ENCODE results near the gene SPAG17.

Gene SPAG17

GRCh38 chr1:118158924-118159323 lies 26.1 kb downstream of the SPAG17 start:
- no peak for TF ChIP-seq POLR2AphosphoS5 (IDR thresholded peaks at IDR 0.05; ENCODE audit: low read depth, low read length)
- no peak for TF ChIP-seq SIN3A (IDR thresholded peaks at IDR 0.05; ENCODE audit: borderline replicate concordance, insufficient read depth, low read length)
- no peak for TF ChIP-seq TAF1 (IDR thresholded peaks at IDR 0.05; ENCODE audit: borderline replicate concordance, insufficient read depth, low read length)
- TF ChIP-seq REST (IDR thresholded peaks at IDR 0.05; ENCODE audit: insufficient read depth in 1 of 2, low read depth in 2 of 2, low read length in 2 of 2), result no peak
- TF ChIP-seq FOXP2 (optimal IDR thresholded peaks at IDR 0.05; ENCODE audit: borderline replicate concordance, extremely low read depth, extremely low read length, insufficient read depth), result no peak

- no peak for TF ChIP-seq TAF1 (IDR thresholded peaks at IDR 0.05; ENCODE audit: borderline replicate concordance, insufficient read depth, low read length)
- TF ChIP-seq POLR2AphosphoS5 (IDR thresholded peaks at IDR 0.05; ENCODE audit: low read depth, low read length), result no peak
- TF ChIP-seq FOXP2 (optimal IDR thresholded peaks at IDR 0.05; ENCODE audit: borderline replicate concordance, extremely low read depth, extremely low read length, insufficient read depth), result no peak
- TF ChIP-seq REST (IDR thresholded peaks at IDR 0.05; ENCODE audit: insufficient read depth in 1 of 2, low read depth in 2 of 2, low read length in 2 of 2), result no peak
- TF ChIP-seq SIN3A (IDR thresholded peaks at IDR 0.05; ENCODE audit: borderline replicate concordance, insufficient read depth, low read length), result no peak
Observed at GRCh38 chr1:118157506-118157905, 27.5 kb downstream of the SPAG17 start.

GRCh38 chr1:118155106-118155505 lies 29.9 kb downstream of the SPAG17 start:
- TF ChIP-seq TAF1 (IDR thresholded peaks at IDR 0.05; ENCODE audit: borderline replicate concordance, insufficient read depth, low read length) (no peak), FOXP2 (optimal IDR thresholded peaks at IDR 0.05; ENCODE audit: borderline replicate concordance, extremely low read depth, extremely low read length, insufficient read depth) (no peak), POLR2AphosphoS5 (IDR thresholded peaks at IDR 0.05; ENCODE audit: low read depth, low read length) (no peak), REST (IDR thresholded peaks at IDR 0.05; ENCODE audit: insufficient read depth in 1 of 2, low read depth in 2 of 2, low read length in 2 of 2) (no peak), SIN3A (IDR thresholded peaks at IDR 0.05; ENCODE audit: borderline replicate concordance, insufficient read depth, low read length) (no peak)

GRCh38 chr1:118154220-118154619 lies 30.8 kb downstream of the SPAG17 start:
- TF ChIP-seq FOXP2 (optimal IDR thresholded peaks at IDR 0.05; ENCODE audit: borderline replicate concordance, extremely low read depth, extremely low read length, insufficient read depth) (no peak), TAF1 (IDR thresholded peaks at IDR 0.05; ENCODE audit: borderline replicate concordance, insufficient read depth, low read length) (no peak), POLR2AphosphoS5 (IDR thresholded peaks at IDR 0.05; ENCODE audit: low read depth, low read length) (no peak), SIN3A (IDR thresholded peaks at IDR 0.05; ENCODE audit: borderline replicate concordance, insufficient read depth, low read length) (no peak), REST (IDR thresholded peaks at IDR 0.05; ENCODE audit: insufficient read depth in 1 of 2, low read depth in 2 of 2, low read length in 2 of 2) (no peak)
